Activated T-cell treated with anti-CD3 and anti-CD28 coated beads, Interleukin-2, amount 50 U/mL, for 24 hours (primary cell): Measurements from ENCODE around the gene FIBP.

Experiments used
- DNase-seq: peaks from one replicate; pipeline ENCODE4 v3.0.0-alpha.2; 2020
- H3K27ac Mint-ChIP-seq: 2 replicates; pipeline ENCODE4 v1.8.0; 2020; ENCODE audit warnings: mild to moderate bottlenecking, mixed read lengths
- H3K27me3 Mint-ChIP-seq: 2 replicates; pipeline ENCODE4 v1.8.0; 2020; ENCODE audit warnings: mixed read lengths
- H3K36me3 Mint-ChIP-seq: 2 replicates; pipeline ENCODE4 v1.8.0; 2020; ENCODE audit warnings: low read depth, mixed read lengths
- H3K4me1 Mint-ChIP-seq: 2 replicates; pipeline ENCODE4 v1.8.0; 2020; ENCODE audit warnings: low read depth, mixed read lengths
- H3K4me3 Mint-ChIP-seq: 2 replicates; pipeline ENCODE4 v1.8.0; 2020; ENCODE audit warnings: mild to moderate bottlenecking, moderate library complexity, mixed read lengths
- H3K9me3 Mint-ChIP-seq: 2 replicates; pipeline ENCODE4 v1.8.0; 2020; ENCODE audit warnings: mixed read lengths

Gene FIBP

DNA sequence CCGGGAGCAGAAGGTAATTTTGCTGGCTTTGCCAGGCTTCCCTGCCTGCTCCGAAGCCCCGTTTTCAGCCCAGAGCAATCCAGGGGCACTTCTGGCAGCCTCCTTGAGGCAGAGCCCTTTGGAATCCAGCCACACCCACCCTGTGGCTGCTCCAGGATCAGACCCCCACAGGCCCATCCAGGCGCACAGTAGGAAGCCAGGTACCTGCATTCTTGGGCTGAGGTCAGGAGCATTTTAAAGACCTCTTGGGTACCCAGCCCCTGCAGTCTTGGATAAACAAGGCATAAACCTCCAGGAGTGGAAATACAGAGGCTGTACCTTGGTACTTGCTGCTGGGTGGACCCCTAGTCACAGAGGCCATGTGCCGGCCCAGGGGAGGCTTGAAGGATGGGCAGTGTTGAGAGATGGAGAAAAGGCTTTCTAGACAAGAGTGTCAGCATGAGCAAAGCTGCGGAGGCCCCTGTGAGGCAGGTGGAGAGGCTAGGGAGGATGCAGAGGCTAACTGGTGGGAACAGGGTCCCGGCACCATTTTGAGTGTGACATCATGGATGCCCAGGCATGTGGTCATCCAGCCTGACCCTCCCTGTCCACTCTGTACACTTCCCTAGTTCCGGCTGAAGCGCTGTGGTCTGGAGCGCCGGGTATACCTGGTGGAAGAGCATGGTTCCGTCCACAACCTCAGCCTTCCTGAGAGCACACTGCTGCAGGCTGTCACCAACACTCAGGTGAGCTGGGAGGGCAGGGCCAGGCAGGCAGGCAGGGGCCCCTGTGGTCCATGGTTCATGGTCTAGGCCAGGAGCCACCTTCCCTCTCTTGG is 24.2 kb downstream of the FIBP start:
- Mint-ChIP-seq H3K9me3 (no peaks in the 10 kb centered on the region), H3K4me3 (no peak overlapping the region), H3K4me1 (peaks cover 33% of the 10 kb centered on the region), H3K27me3 (no peaks in the 10 kb centered on the region), H3K36me3 (peaks cover 84% of the 10 kb centered on the region), H3K27ac (peak overlapping the region; percentile 20)
- DNase-seq = no peak

DNA sequence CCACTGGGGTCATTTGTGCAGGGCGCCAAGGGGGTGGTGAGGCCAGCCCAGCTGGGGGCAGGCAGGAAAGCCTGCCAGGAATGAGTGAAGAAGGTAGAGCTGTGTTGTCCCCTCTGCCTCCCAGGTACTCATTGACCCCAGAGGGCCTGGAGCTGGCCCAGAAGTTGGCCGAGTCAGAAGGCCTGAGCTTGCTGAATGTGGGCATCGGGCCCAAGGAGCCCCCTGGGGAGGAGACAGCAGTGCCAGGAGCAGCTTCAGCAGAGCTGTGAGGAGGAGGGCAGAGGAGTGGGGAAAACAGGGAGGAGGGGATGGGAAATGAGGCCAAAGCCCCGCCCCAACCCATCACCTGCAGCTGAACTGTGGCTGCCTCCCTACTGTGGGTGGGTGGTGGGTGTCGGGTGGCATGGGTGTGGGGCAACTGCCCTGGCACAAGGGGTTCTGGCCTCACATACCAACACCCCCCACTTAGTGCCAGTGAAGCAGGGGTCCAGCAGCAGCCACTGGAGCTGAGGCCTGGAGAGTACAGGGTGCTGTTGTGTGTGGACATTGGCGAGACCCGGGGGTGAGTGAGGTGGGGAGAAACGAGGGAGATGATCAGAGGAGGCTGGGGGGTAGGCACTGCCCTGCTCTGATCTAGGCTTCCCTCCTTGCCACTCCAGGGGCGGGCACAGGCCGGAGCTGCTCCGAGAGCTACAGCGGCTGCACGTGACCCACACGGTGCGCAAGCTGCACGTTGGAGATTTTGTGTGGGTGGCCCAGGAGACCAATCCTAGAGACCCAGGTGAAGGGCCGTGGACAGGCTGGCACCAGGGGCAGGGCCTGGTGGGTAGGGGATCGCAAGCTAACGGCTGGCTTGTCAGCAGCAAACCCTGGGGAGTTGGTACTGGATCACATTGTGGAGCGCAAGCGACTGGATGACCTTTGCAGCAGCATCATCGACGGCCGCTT is 25.1 kb downstream of the FIBP start:
- peaks cover 40% of the 10 kb centered on the region for H3K4me1 Mint-ChIP-seq
- H3K36me3 Mint-ChIP-seq = peaks cover 89% of the 10 kb centered on the region
- no peaks in the 10 kb centered on the region for H3K27me3 Mint-ChIP-seq
- peak overlapping the region; percentile 49 for H3K4me3 Mint-ChIP-seq
- DNase-seq = no peak
- no peaks in the 10 kb centered on the region for H3K9me3 Mint-ChIP-seq
- H3K27ac Mint-ChIP-seq = peak overlapping the region; percentile 83

DNA sequence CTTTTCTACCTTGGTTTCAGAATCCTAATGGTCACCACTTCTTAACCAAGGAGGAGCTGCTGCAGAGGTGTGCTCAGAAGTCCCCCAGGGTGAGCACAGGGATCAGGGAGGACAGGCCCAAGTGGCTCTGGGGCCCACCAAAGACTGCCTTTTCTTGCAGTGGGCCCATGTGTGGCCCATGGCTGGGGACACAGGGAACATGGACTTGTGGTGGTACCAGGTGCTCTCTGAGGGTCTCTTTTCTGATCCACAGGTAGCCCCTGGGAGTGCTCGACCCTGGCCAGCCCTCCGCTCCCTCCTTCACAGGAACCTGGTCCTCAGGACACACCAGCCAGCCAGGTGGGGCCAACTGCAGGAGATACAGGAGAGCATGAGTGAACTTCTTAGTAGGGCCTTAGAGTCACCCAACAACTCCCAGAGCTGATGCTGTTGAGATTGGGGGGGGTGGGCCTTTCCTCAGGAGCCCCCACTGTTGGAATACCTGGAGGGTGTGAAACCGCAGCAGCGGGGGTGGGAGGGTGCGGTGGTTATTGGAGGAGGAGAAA is 26.0 kb downstream of the FIBP start:
- peak overlapping the region; percentile 98 for H3K27ac Mint-ChIP-seq
- H3K27me3 Mint-ChIP-seq = no peaks in the 10 kb centered on the region
- H3K9me3 Mint-ChIP-seq = no peaks in the 10 kb centered on the region
- H3K4me3 Mint-ChIP-seq = peak overlapping the region; percentile 90
- peaks cover 41% of the 10 kb centered on the region for H3K4me1 Mint-ChIP-seq
- peaks cover 82% of the 10 kb centered on the region for H3K36me3 Mint-ChIP-seq
- no peak for DNase-seq

DNA sequence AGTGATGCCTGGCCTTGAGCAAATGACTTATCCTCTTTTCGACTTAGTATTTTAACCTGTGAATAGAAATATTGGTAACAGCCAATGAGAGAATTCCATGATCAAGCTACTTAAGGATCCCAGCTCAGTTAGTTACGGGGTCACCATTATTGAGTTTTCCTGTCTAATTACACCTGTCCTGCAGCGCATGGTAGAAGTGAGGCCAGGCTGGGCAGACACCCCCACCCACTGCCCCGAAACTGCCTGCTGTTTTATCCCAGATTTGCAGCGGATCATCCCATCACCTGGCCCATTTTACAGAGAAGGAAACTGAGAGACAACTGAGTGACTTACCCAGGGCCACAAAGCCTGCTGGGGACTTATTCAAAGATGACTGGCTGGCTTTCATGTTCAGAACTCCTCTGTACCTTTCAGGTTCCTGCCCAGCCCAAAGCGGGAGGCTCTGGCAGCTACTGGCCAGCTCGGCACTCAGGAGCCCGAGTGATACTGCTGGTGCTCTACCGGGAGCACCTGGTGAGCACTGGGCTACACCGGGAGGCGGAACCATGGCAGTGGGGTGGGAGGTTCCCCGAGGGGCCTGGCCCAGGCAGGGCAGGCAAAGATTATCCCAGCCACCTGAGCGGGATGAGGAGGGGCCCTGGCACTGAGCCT is 26.6 kb downstream of the FIBP start:
- Mint-ChIP-seq H3K9me3 (no peaks in the 10 kb centered on the region), H3K27ac (peak overlapping the region; percentile 98), H3K36me3 (peaks cover 81% of the 10 kb centered on the region), H3K4me1 (peaks cover 42% of the 10 kb centered on the region), H3K4me3 (peak overlapping the region; percentile 90), H3K27me3 (no peaks in the 10 kb centered on the region)
- no peak for DNase-seq

DNA sequence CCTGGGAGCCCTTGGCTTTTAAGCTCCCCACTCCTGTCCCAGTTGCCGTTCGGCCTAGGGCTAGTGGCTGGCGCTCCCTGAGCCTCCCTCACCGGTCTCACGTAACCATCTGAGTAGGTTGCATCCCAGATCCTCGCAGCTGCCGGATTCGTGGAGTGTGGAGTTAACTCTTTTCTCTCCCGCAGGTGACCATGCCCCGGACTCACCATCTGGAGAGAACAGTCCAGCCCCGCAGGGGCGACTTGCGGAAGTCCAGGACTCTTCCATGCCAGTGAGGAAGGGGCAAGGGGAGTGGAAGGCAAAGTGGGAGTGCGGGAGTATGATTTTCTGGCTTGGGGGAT is 27.1 kb downstream of the FIBP start:
- peaks cover 47% of the 10 kb centered on the region for H3K4me1 Mint-ChIP-seq
- peak overlapping the region; percentile 98 for H3K27ac Mint-ChIP-seq
- H3K36me3 Mint-ChIP-seq = peaks cover 82% of the 10 kb centered on the region
- no peak for DNase-seq
- H3K9me3 Mint-ChIP-seq = no peaks in the 10 kb centered on the region
- no peaks in the 10 kb centered on the region for H3K27me3 Mint-ChIP-seq
- peak overlapping the region; percentile 90 for H3K4me3 Mint-ChIP-seq

DNA sequence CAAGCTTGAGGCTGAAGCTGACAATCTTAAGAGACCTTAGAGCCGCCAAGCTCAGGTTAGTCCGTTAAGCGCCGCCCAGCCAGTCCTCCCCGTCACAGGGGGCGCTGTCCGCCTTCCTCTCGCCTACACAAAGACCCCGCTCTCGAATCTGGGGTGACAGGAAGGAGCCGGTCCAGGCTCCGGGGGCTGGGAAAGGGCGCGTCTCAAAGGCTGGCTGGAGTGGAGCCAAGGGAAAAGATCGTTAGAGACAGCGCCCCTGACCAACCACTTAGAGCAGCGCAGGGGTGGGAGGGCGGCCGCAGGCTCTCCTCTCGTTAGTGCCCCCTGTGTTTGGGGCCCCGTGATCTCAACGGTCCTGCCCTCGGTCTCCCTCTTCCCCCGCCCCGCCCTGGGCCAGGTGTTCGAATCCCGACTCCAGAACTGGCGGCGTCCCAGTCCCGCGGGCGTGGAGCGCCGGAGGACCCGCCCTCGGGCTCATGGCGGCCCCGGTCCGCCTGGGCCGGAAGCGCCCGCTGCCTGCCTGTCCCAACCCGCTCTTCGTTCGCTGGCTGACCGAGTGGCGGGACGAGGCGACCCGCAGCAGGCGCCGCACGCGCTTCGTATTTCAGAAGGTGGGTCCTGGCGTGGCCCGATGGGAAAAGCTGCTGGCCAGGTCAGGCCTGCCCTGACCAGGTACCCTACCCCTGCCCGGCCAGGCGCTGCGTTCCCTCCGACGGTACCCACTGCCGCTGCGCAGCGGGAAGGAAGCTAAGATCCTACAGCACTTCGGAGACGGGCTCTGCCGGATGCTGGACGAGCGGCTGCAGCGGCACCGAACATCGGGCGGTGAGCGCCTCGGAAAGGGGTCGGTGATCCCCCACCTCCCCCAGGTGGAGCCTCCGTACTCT is 27.8 kb downstream of the FIBP start, which contains the start of gene MUS81:
MUS81 (plus strand) TSS at position 156 of the 887 bp plus-strand sequence; CDS start at position 477, 321 bp downstream.
- Mint-ChIP-seq H3K4me1 (peaks cover 53% of the 10 kb centered on the region), H3K27me3 (no peaks in the 10 kb centered on the region), H3K4me3 (peak within 1 kb of the TSS; percentile 90)

DNA sequence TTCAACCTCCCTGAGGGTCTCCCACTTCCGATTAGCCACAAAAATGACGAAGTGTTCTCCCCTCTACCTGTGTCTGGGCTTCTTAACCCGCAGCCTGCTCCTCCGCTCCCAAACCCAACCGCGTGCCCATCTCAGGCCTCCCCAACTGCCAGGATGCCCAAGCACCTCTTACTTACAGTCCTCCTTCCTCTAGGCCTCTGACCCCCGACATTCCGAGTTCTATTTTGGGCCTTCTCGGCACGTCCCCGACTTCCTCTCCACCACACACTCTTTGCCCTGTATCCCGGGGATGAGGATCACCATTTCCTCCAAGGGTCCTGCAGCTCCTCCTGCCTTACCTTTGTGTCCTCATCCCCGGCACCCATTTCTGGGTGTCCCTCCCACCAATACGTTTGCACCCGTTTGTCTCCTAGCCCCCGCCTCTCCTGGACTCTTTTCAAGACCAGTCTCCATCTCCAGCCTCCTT is 28.4 kb downstream of the FIBP start:
- no peaks in the 10 kb centered on the region for H3K9me3 Mint-ChIP-seq
- H3K4me3 Mint-ChIP-seq = peak overlapping the region; percentile 90
- peaks cover 82% of the 10 kb centered on the region for H3K36me3 Mint-ChIP-seq
- peak overlapping the region; percentile 98 for H3K27ac Mint-ChIP-seq
- H3K4me1 Mint-ChIP-seq = peaks cover 54% of the 10 kb centered on the region
- DNase-seq = no peak
- H3K27me3 Mint-ChIP-seq = no peaks in the 10 kb centered on the region

More for the DNA sequence above, 27.8 kb downstream of the FIBP start, which contains the start of gene MUS81:
- peak; percentile 97 for DNase-seq
- peak within 1 kb of the TSS; percentile 98 for H3K27ac Mint-ChIP-seq
- H3K36me3 Mint-ChIP-seq = peaks cover 82% of the 10 kb centered on the region
- H3K9me3 Mint-ChIP-seq = no peaks in the 10 kb centered on the region

DNA sequence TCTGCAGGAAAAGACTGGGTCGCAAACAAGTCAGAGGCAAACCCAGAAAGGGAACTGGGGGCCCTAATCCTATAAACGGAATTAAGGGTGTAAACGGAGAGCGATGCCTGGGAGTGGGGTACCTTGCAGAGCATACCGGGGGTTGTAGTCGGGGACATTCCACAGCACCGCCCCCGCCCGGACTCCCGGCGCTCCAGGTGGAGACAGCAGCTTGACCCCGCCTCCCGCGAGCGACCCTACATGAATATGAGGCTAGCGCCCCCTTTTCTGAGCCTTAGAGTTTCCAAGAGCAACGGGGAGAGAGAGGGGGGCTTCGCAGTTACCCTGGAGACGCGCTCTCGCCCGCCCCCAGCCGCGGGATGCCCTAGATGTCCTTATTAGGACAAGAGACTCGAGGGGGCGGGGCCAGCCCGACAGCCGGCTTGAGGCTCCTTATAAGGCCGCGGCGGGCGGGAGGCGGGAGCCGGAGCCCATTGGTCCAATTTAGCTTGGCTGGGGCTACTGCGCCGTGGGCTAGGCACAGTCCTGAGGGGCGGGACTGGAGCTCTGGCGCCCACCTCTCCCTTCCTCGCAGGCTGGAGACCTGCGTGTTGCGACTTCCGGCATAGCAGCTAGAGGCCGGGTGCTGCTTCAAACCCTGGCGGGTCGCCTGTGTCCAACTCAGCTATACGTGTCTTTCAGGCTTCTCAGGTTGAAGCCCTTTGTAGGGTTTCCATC is 29.0 kb downstream of the FIBP start:
- H3K27ac Mint-ChIP-seq = peak overlapping the region; percentile 98
- peaks cover 60% of the 10 kb centered on the region for H3K4me1 Mint-ChIP-seq
- H3K36me3 Mint-ChIP-seq = peaks cover 82% of the 10 kb centered on the region
- no peaks in the 10 kb centered on the region for H3K9me3 Mint-ChIP-seq
- peak; percentile 97 for DNase-seq
- H3K27me3 Mint-ChIP-seq = no peaks in the 10 kb centered on the region
- H3K4me3 Mint-ChIP-seq = peak overlapping the region; percentile 90

DNA sequence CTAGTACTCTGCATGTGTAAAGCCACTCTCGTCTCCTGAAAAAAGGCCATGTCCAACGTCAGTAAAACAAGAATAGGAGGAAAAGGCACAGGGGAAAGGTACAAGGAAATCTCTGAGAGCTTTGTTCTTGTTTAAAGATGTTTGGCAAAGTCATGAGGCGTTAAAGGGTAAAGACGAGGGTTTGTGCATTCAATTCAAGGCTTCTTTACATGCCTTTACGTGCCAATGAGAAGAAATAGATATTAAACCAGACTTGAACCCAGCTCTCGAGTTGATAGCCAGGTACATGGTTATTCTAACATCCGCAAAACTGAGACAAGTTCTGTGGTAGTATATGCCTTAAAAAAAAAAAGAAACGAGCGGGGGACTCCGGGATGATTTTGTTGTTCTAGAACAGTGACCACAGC is 29.6 kb downstream of the FIBP start:
- Mint-ChIP-seq H3K4me1 (peaks cover 66% of the 10 kb centered on the region), H3K9me3 (no peaks in the 10 kb centered on the region), H3K36me3 (peaks cover 82% of the 10 kb centered on the region), H3K27ac (peak overlapping the region; percentile 98), H3K27me3 (no peaks in the 10 kb centered on the region), H3K4me3 (peak overlapping the region; percentile 90)
- no peak for DNase-seq

DNA sequence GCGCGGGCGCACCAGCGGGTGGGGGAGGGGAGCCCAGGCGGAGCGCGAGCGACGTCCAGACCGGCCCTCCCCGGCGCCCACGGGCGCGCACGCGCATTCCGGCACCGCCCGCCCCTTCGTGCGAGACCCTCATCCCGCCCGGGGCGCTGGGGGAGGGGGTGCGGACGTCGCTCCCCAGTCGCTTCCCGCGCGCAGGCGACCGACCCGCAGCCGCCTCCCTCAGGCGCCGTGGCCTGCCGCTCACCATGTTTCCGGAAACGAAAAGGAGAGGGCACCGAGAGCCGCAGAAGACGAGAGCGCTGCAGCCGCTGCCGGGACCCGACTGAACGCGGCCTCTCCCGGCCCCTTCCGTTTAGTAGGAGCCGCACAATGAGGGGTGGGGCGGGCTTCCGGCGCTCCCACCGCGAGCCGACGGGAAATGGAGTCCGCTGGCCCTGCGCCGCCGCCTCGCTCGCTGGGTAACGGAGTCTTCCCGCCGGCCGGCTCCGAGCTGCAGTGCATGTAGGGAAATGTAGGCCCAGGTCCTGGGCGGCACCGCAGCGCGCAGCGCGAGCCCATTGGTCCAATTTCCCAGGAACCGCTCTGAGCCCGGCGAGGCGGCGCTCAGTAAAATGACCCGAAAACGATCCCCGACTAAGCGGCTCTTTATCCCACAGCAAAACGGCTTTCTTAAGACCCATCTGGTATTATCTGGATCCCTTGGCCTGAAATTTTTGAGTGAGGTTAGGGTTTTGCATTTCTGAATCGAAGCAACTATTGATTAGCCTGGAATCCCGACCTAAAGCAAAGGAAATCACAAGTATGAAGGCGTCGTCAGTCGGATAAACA is 30.2 kb downstream of the FIBP start, which contains the start of gene CFL1:
CFL1 (minus strand) TSS at position 328 of the 828 bp plus-strand sequence; CDS start at position 247, 81 bp downstream.
- Mint-ChIP-seq H3K4me1 (peaks cover 66% of the 10 kb centered on the region), H3K4me3 (peak within 1 kb of the TSS; percentile 98), H3K27me3 (no peaks in the 10 kb centered on the region), H3K27ac (peak within 1 kb of the TSS; percentile 98), H3K9me3 (no peaks in the 10 kb centered on the region), H3K36me3 (peaks cover 82% of the 10 kb centered on the region)
- peak; percentile 97 for DNase-seq

DNA sequence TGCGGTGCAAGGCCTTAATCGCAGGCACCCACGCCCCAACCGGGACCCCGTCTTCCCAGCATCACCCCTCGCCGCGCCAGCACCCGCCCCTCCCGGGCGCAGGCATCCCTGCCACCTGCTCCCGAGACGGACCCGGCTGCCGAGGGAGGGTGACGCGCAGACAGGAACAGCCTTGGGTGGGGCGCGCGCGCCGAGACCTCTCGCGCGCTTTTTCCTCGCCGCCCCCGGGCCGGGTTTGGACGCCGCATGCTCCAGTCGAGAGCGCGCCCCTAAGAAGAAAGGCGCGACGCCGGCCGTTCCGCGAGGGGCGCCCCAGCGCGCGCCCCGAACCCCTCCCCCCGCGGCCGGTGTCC is 30.8 kb downstream of the FIBP start:
- peaks cover 60% of the 10 kb centered on the region for H3K4me1 Mint-ChIP-seq
- H3K27me3 Mint-ChIP-seq = no peaks in the 10 kb centered on the region
- H3K27ac Mint-ChIP-seq = peak overlapping the region; percentile 96
- peak overlapping the region; percentile 98 for H3K4me3 Mint-ChIP-seq
- peaks cover 82% of the 10 kb centered on the region for H3K36me3 Mint-ChIP-seq
- DNase-seq = peak; percentile 80
- H3K9me3 Mint-ChIP-seq = no peaks in the 10 kb centered on the region
